GM19467 (cell line): ENCODE data around the gene SLC12A9.
"Not testable (repeated sequence)": the region's sequence is repeated elsewhere in the genome, so short reads cannot be mapped to it uniquely, and the experiment has no call there.

Experiments used
- ATAC-seq: cut with Tn5 transposase; IDR thresholded peaks from one replicate; pipeline ENCODE4 v1.9.1; 2021; ENCODE audit warnings: mild to moderate bottlenecking, moderate library complexity; ENCODE audit not compliant: unreplicated experiment

Gene SLC12A9

GRCh38 chr7:100894860-100895700, 42.6 kb downstream of the SLC12A9 start:
- ATAC-seq = no peak

GRCh38 chr7:100895701-100895955, 43.1 kb downstream of the SLC12A9 start, which contains the start of gene ACHE:
ACHE (minus strand) TSS chr7:100895888; CDS start chr7:100894232, 1,656 bp downstream.
- no peak for ATAC-seq

- no peak for ATAC-seq
Observed at GRCh38 chr7:100895956-100896731, 43.6 kb downstream of the SLC12A9 start.

- no peak for ATAC-seq
Observed at GRCh38 chr7:100896732-100897608, 44.5 kb downstream of the SLC12A9 start.

- ATAC-seq = no peak
Observed at GRCh38 chr7:100897772-100898454, 45.4 kb downstream of the SLC12A9 start.

- ATAC-seq = no peak
Observed at GRCh38 chr7:100899432-100899831, 46.9 kb downstream of the SLC12A9 start.

- no peak for ATAC-seq
Observed at GRCh38 chr7:100900978-100901377, 48.5 kb downstream of the SLC12A9 start.

GRCh38 chr7:100901921-100902332, 49.4 kb downstream of the SLC12A9 start:
- no peak for ATAC-seq

- no peak for ATAC-seq
Observed at GRCh38 chr7:100902638-100903037, 50.1 kb downstream of the SLC12A9 start.

- ATAC-seq = no peak
Observed at GRCh38 chr7:100908512-100908911, 56.0 kb downstream of the SLC12A9 start.

GRCh38 chr7:100910443-100910842, 57.9 kb downstream of the SLC12A9 start:
- not testable (repeated sequence) for ATAC-seq

GRCh38 chr7:100911484-100911883, 59.0 kb downstream of the SLC12A9 start:
- ATAC-seq = no peak

GRCh38 chr7:100914208-100914878, 61.8 kb downstream of the SLC12A9 start:
- ATAC-seq = no peak

- no peak for ATAC-seq
Observed at GRCh38 chr7:100914879-100915447, 62.5 kb downstream of the SLC12A9 start.
